ENCODE measurements around the gene FOXO4. TPM values are rescaled to one million over a fixed set of nuclear protein-coding genes. Genes with fewer than 3 reads are reported as not detected.
"Not testable (repeated sequence)": the region's sequence is repeated elsewhere in the genome, so short reads cannot be mapped to it uniquely, and the experiment has no call there.

The FOXO4 gene
- total RNA-seq (18.6 TPM), polyA plus RNA-seq (ENCODE audit: insufficient read depth, low read depth, low replicate concordance) (13.1 TPM)
- long read RNA-seq, donor 1, partial matches to known transcripts, result 0 of 1 reads
- long read RNA-seq, donor 1, other reads (novel, unspliced or antisense), result 0 of 1 reads
- long read RNA-seq, donor 2, partial matches to known transcripts, result 5 of 6 reads
- long read RNA-seq, donor 2, other reads (novel, unspliced or antisense), result 0 of 6 reads
- long read RNA-seq, donor 3, partial matches to known transcripts, result 5 of 5 reads
- long read RNA-seq, donor 3, other reads (novel, unspliced or antisense), result 0 of 5 reads
- long read RNA-seq, donor 4, partial matches to known transcripts, result 0 of 1 reads
- long read RNA-seq, donor 4, other reads (novel, unspliced or antisense), result 0 of 1 reads
- long read RNA-seq, donor 5, partial matches to known transcripts, result 0 of 1 reads
- long read RNA-seq, donor 5, other reads (novel, unspliced or antisense), result 0 of 1 reads
- long read RNA-seq, donor 6, partial matches to known transcripts, result 0 of 1 reads
- long read RNA-seq, donor 6, other reads (novel, unspliced or antisense), result 0 of 1 reads
- long read RNA-seq, donor 7, partial matches to known transcripts, result 0 of 2 reads
- long read RNA-seq, donor 7, other reads (novel, unspliced or antisense), result 2 of 2 reads
- long read RNA-seq, donor 8, partial matches to known transcripts, result 5 of 5 reads
- long read RNA-seq, donor 8, other reads (novel, unspliced or antisense), result 0 of 5 reads
- long read RNA-seq, donor 9, result 0 reads
- long read RNA-seq, donor 10, partial matches to known transcripts, result 5 of 5 reads
- long read RNA-seq, donor 10, other reads (novel, unspliced or antisense), result 0 of 5 reads

GRCh38 chrX:71095555-71095980, at the start of gene FOXO4:
TSS of gene FOXO4 (plus strand) at chrX:71095851. CDS start at chrX:71096529, 678 bp downstream.
- Histone ChIP-seq H3K36me3 (ENCODE audit: control insufficient read depth in 2 of 3, insufficient read depth in 3 of 3, low read length in 3 of 3) (no peaks in the 10 kb centered on the region), H3K9ac (ENCODE audit: low read length in 3 of 3) (peak within 1 kb of the TSS; percentile 48 to 71 (median 70)), H3K9me3 (ENCODE audit: control insufficient read depth in 2 of 3, insufficient read depth in 1 of 3, low read length in 3 of 3) (no peaks in the 10 kb centered on the region), H3K4me1 (ENCODE audit: control insufficient read depth in 2 of 3, insufficient read depth in 2 of 3, low read depth in 1 of 3, low read length in 3 of 3) (peaks cover 0 to 2% (median 0%) of the 10 kb centered on the region in 3 donors), H3K27ac (ENCODE audit: low read depth in 2 of 2, low read length in 2 of 2) (peak within 1 kb of the TSS in 1 of 2 donors; percentile 37), H3K4me3 (ENCODE audit: low read length in 3 of 3) (peak within 1 kb of the TSS; percentile 79 to 90 (median 79)), H3K27me3 (ENCODE audit: control insufficient read depth, insufficient read depth, low read length) (no peaks in the 10 kb centered on the region)
- DNase-seq (peak; percentile 94 to 96 (median 95)), FAIRE-seq (no peak)
- intact Hi-C loops (cut with DNase I), result no loop called here
- TF ChIP-seq CTCF (IDR thresholded peaks at IDR 0.05; ENCODE audit: borderline replicate concordance, extremely low read depth, insufficient read depth), result no peak

GRCh38 chrX:71047891-71048290, 47.8 kb upstream of the FOXO4 start:
- H3K4me3 ChIP-seq (ENCODE audit: low read length in 3 of 3); H3K27me3 ChIP-seq (ENCODE audit: control insufficient read depth, insufficient read depth, low read length); H3K27ac ChIP-seq (ENCODE audit: low read depth in 2 of 2, low read length in 2 of 2); FAIRE-seq; H3K9me3 ChIP-seq (ENCODE audit: control insufficient read depth in 2 of 3, insufficient read depth in 1 of 3, low read length in 3 of 3); H3K4me1 ChIP-seq (ENCODE audit: control insufficient read depth in 2 of 3, insufficient read depth in 2 of 3, low read depth in 1 of 3, low read length in 3 of 3); H3K9ac ChIP-seq (ENCODE audit: low read length in 3 of 3); intact Hi-C loops (cut with DNase I); DNase-seq; H3K36me3 ChIP-seq (ENCODE audit: control insufficient read depth in 2 of 3, insufficient read depth in 3 of 3, low read length in 3 of 3): not testable (repeated sequence)

- H3K4me1 ChIP-seq (ENCODE audit: control insufficient read depth in 2 of 3, insufficient read depth in 2 of 3, low read depth in 1 of 3, low read length in 3 of 3), result no peaks in the 10 kb centered on the region
- H3K9me3 ChIP-seq (ENCODE audit: control insufficient read depth in 2 of 3, insufficient read depth in 1 of 3, low read length in 3 of 3), result no peaks in the 10 kb centered on the region
- no peak for FAIRE-seq
- intact Hi-C loops (cut with DNase I), result no loop called here
- peak in 1 of 5 donors; percentile 0 for DNase-seq
- TF ChIP-seq CTCF (IDR thresholded peaks at IDR 0.05; ENCODE audit: borderline replicate concordance, extremely low read depth, insufficient read depth), result no peak
- no peak overlapping the region for H3K9ac ChIP-seq (ENCODE audit: low read length in 3 of 3)
- H3K27ac ChIP-seq (ENCODE audit: low read depth in 2 of 2, low read length in 2 of 2), result no peak overlapping the region
- H3K36me3 ChIP-seq (ENCODE audit: control insufficient read depth in 2 of 3, insufficient read depth in 3 of 3, low read length in 3 of 3), result no peaks in the 10 kb centered on the region
- H3K4me3 ChIP-seq (ENCODE audit: low read length in 3 of 3), result peak overlapping the region in 1 of 3 donors; percentile 20
- H3K27me3 ChIP-seq (ENCODE audit: control insufficient read depth, insufficient read depth, low read length), result no peaks in the 10 kb centered on the region
These were observed 42.9 kb upstream of the FOXO4 start for GRCh38 chrX:71052721-71053120.

GRCh38 chrX:71053217-71053621, 42.4 kb upstream of the FOXO4 start:
- intact Hi-C loops (cut with DNase I), result no loop called here
- no peak for FAIRE-seq
- no peaks in the 10 kb centered on the region for H3K9me3 ChIP-seq (ENCODE audit: control insufficient read depth in 2 of 3, insufficient read depth in 1 of 3, low read length in 3 of 3)
- no peak for TF ChIP-seq CTCF (IDR thresholded peaks at IDR 0.05; ENCODE audit: borderline replicate concordance, extremely low read depth, insufficient read depth)
- H3K4me3 ChIP-seq (ENCODE audit: low read length in 3 of 3), result peak overlapping the region in 1 of 3 donors; percentile 20
- no peak overlapping the region for H3K27ac ChIP-seq (ENCODE audit: low read depth in 2 of 2, low read length in 2 of 2)
- no peak overlapping the region for H3K9ac ChIP-seq (ENCODE audit: low read length in 3 of 3)
- H3K4me1 ChIP-seq (ENCODE audit: control insufficient read depth in 2 of 3, insufficient read depth in 2 of 3, low read depth in 1 of 3, low read length in 3 of 3), result no peaks in the 10 kb centered on the region
- H3K36me3 ChIP-seq (ENCODE audit: control insufficient read depth in 2 of 3, insufficient read depth in 3 of 3, low read length in 3 of 3), result no peaks in the 10 kb centered on the region
- no peaks in the 10 kb centered on the region for H3K27me3 ChIP-seq (ENCODE audit: control insufficient read depth, insufficient read depth, low read length)
- peak in 4 of 5 donors; percentile 54 to 75 (median 69) for DNase-seq

Measured in kidney (tissue), 22 donors.